Transverse colon (tissue), 4 donors: ENCODE results near the gene ZNF711.

Experiments used
- POLR2A ChIP-seq: fragments of 450-650 bp; IDR thresholded peaks from one replicate; pipeline ENCODE4 v1.6.1; 2016; ENCODE audit warnings: antibody characterized with exemption, mild to moderate bottlenecking, moderate library complexity
- POLR2AphosphoS5 ChIP-seq, 3 donors: sonication (generic); formaldehyde crosslinking; IDR thresholded peaks; one replicate each; pipeline ENCODE4 v1.6.1; 2016; ENCODE audit warnings: antibody characterized with exemption in 3 of 3
- TF ChIP-seq, protein P1 (sequence below), 5 experiments: fragments of 200-600 bp in 3 of 5; fragments of 450-650 bp in 2 of 5; sonication (generic) in 3 of 5; IDR thresholded peaks; 1 replicate in 2 of 5; 2 replicates in 3 of 5; pipeline ENCODE4 v1.5.1; 2016 to 2017; ENCODE audit warnings: antibody characterized with exemption in 5 of 5, inconsistent platforms in 3 of 5, mild to moderate bottlenecking in 2 of 5, moderate library complexity in 1 of 5

GRCh38 chrX:85223359-85223758 is 20.4 kb upstream of the ZNF711 start:
- TF ChIP-seq, protein P1, sequence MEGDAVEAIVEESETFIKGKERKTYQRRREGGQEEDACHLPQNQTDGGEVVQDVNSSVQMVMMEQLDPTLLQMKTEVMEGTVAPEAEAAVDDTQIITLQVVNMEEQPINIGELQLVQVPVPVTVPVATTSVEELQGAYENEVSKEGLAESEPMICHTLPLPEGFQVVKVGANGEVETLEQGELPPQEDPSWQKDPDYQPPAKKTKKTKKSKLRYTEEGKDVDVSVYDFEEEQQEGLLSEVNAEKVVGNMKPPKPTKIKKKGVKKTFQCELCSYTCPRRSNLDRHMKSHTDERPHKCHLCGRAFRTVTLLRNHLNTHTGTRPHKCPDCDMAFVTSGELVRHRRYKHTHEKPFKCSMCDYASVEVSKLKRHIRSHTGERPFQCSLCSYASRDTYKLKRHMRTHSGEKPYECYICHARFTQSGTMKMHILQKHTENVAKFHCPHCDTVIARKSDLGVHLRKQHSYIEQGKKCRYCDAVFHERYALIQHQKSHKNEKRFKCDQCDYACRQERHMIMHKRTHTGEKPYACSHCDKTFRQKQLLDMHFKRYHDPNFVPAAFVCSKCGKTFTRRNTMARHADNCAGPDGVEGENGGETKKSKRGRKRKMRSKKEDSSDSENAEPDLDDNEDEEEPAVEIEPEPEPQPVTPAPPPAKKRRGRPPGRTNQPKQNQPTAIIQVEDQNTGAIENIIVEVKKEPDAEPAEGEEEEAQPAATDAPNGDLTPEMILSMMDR (IDR thresholded peaks at IDR 0.05), result no peak
- no peak for TF ChIP-seq POLR2AphosphoS5 (IDR thresholded peaks at IDR 0.05)
- no peak for TF ChIP-seq POLR2A
